ENCODE measurements around the gene TMEM132E.

DNA sequence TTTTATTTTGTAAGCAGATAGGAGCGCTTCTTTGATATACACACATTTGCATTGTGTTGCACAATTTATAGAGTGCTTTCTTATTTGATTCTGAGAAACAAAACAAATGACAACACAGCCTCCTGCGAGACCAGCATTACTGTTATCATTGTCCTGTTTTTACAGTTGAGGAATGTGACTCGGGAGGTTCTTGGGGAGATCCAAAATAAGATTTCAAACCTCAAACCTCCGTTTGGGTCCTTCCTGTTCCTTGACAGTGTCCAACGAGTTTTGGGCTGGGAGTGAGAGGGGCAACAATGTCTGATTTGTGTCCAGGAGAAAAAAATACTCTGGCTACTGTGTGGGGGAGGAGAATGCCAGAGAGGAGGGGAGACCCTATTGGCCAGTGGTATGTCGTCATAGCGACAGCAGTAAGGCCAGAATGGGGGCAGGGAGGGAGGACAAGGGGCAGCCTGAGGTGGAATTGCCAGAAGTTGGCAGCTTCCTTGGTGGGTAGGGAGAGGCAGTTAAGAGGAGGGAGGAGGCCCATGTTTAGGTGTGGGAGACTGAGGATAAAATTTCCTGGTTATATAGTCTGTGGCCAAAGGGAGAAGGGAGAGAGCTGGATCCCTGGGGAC is 45.5 kb downstream of the TMEM132E start:
- TF ChIP-seq GATA2 (IDR thresholded peaks at IDR 0.05; ENCODE audit: low read depth, low read length) (no peak), GATA3 (IDR thresholded peaks at IDR 0.05; ENCODE audit: low read depth, low read length) (no peak)

Data from SH-SY5Y (cell line).